ENCODE results near the gene EPS8.

Gene EPS8

GRCh38 chr12:15819644-15820437 lies 30.7 kb upstream of the EPS8 start:
- TF ChIP-seq TAF1 (IDR thresholded peaks at IDR 0.05; ENCODE audit: borderline replicate concordance, insufficient read depth, low read length) (no peak), FOXP2 (optimal IDR thresholded peaks at IDR 0.05; ENCODE audit: borderline replicate concordance, extremely low read depth, extremely low read length, insufficient read depth) (no peak), POLR2AphosphoS5 (IDR thresholded peaks at IDR 0.05; ENCODE audit: low read depth, low read length) (no peak), REST (IDR thresholded peaks at IDR 0.05; ENCODE audit: insufficient read depth in 1 of 2, low read depth in 2 of 2, low read length in 2 of 2) (no peak), SIN3A (IDR thresholded peaks at IDR 0.05; ENCODE audit: borderline replicate concordance, insufficient read depth, low read length) (no peak)

- TF ChIP-seq POLR2AphosphoS5 (IDR thresholded peaks at IDR 0.05; ENCODE audit: low read depth, low read length) (no peak), SIN3A (IDR thresholded peaks at IDR 0.05; ENCODE audit: borderline replicate concordance, insufficient read depth, low read length) (no peak), TAF1 (IDR thresholded peaks at IDR 0.05; ENCODE audit: borderline replicate concordance, insufficient read depth, low read length) (no peak), FOXP2 (optimal IDR thresholded peaks at IDR 0.05; ENCODE audit: borderline replicate concordance, extremely low read depth, extremely low read length, insufficient read depth) (no peak), REST (IDR thresholded peaks at IDR 0.05; ENCODE audit: insufficient read depth in 1 of 2, low read depth in 2 of 2, low read length in 2 of 2) (no peak)
These were observed 29.2 kb upstream of the EPS8 start for GRCh38 chr12:15818418-15818817.

GRCh38 chr12:15815730-15816129 lies 26.5 kb upstream of the EPS8 start:
- TF ChIP-seq REST (IDR thresholded peaks at IDR 0.05; ENCODE audit: insufficient read depth in 1 of 2, low read depth in 2 of 2, low read length in 2 of 2) = no peak
- TF ChIP-seq TAF1 (IDR thresholded peaks at IDR 0.05; ENCODE audit: borderline replicate concordance, insufficient read depth, low read length) = no peak
- no peak for TF ChIP-seq SIN3A (IDR thresholded peaks at IDR 0.05; ENCODE audit: borderline replicate concordance, insufficient read depth, low read length)
- TF ChIP-seq FOXP2 (optimal IDR thresholded peaks at IDR 0.05; ENCODE audit: borderline replicate concordance, extremely low read depth, extremely low read length, insufficient read depth) = no peak
- no peak for TF ChIP-seq POLR2AphosphoS5 (IDR thresholded peaks at IDR 0.05; ENCODE audit: low read depth, low read length)

GRCh38 chr12:15811214-15812127 lies 22.3 kb upstream of the EPS8 start:
- no peak for TF ChIP-seq FOXP2 (optimal IDR thresholded peaks at IDR 0.05; ENCODE audit: borderline replicate concordance, extremely low read depth, extremely low read length, insufficient read depth)
- TF ChIP-seq REST (IDR thresholded peaks at IDR 0.05; ENCODE audit: insufficient read depth in 1 of 2, low read depth in 2 of 2, low read length in 2 of 2) = no peak
- TF ChIP-seq SIN3A (IDR thresholded peaks at IDR 0.05; ENCODE audit: borderline replicate concordance, insufficient read depth, low read length) = no peak
- TF ChIP-seq POLR2AphosphoS5 (IDR thresholded peaks at IDR 0.05; ENCODE audit: low read depth, low read length) = no peak
- TF ChIP-seq TAF1 (IDR thresholded peaks at IDR 0.05; ENCODE audit: borderline replicate concordance, insufficient read depth, low read length) = no peak

Measured in PFSK-1 (cell line).